Fibroblast of skin of left biceps (primary cell): ENCODE data around the gene SERPINF2.
"Not testable (repeated sequence)": the region's sequence is repeated elsewhere in the genome, so short reads cannot be mapped to it uniquely, and the experiment has no call there.

Experiments
- DNase-seq, 2 experiments: peaks; one replicate each; pipeline ENCODE4 v3.0.0-alpha.2; 2013; ENCODE audit warnings: low read depth in 2 of 2

SERPINF2 gene

DNA sequence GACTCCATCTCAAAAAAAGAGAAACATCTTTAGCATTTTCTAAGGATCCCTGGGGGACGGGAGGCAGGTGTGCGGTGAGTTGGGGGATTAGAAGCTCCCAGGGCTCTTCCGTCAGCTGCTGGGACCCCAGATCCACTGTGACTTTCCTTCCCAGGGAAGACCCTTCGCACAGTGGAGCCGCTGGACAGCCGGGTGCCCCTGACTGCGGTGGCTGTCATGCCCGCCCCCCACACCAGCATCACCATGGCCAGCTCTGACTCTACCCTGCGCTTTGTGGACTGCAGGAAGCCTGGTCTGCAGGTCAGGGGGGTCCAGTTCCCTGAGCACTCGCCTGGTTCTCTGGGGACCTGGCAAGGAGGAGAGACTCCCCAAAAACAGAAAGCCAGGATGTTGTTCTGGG lies 7.3 kb upstream of the SERPINF2 start:
- no peak for DNase-seq

GRCh38 chr17:1735834-1736347 lies 6.8 kb upstream of the SERPINF2 start:
- DNase-seq: no peak

DNA sequence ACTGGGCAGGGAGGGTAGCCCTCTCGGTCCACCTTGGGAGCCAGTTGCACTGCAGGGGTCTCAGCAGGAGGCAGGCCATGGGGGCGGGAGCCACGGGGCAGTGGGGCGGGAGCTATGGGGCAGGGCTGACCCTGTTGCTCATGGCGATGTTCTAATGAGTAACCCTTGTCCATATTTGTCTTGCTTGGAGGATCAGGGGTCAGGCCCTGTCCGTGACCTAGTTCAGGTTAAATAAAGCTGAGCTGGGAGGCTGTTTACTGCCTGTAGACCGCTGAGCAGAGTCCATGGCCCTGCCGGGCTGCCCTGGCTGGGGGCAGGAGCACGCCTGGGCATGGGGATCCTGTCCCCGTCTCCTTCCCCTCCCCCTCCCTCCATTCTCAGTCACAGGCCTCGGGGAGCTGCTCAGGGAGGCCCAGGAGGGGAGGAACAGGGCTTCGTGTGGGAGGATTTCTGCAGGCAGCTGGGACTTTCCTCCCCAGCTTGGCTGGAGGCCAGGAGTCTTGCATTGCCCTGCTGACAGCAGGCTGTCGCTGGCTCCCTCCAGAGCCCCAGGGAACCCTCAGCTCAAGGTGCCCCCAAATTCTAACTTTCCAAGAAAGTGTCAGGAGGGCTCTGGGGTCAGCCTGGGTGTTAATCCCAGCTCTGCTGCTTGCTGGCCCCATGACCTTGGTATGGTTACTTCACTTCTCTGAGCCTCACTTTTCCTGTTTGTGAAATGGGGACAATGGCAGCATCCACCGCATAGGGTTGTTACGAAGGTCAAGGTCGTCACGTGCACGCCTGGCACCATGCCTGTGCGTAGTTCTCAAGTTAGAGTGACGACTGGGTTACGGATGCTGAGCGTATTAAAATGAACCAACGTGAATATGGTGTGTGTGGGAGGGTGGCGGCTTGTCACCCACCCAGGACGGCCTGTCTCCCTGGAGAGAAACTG lies 6.1 kb upstream of the SERPINF2 start:
- no peak for DNase-seq

GRCh38 chr17:1737531-1738291 lies 5.0 kb upstream of the SERPINF2 start:
- DNase-seq: no peak

DNA sequence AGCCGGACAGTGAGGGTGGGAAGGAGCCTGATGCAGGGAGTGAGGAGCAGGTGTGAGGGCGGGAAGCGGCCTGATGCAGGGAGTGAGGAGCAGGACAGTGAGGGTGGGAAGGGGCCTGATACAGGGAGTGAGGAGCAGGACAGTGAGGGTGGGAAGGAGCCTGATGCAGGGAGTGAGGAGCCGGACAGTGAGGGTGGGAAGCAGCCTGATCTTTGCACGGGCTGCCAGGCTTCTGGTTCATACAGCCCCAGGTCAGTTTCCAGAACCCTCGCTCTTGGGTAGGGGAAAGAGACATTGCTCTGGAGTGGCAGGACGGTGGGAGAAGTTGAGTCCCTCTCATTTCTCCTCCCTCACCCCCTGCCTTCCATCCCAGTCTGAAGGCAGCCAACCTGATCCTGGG lies 772 bp upstream of the SERPINF2 start:
- DNase-seq: not testable (repeated sequence)

GRCh38 chr17:1743088-1743439 lies 393 bp downstream of the SERPINF2 start:
- no peak for DNase-seq

DNA sequence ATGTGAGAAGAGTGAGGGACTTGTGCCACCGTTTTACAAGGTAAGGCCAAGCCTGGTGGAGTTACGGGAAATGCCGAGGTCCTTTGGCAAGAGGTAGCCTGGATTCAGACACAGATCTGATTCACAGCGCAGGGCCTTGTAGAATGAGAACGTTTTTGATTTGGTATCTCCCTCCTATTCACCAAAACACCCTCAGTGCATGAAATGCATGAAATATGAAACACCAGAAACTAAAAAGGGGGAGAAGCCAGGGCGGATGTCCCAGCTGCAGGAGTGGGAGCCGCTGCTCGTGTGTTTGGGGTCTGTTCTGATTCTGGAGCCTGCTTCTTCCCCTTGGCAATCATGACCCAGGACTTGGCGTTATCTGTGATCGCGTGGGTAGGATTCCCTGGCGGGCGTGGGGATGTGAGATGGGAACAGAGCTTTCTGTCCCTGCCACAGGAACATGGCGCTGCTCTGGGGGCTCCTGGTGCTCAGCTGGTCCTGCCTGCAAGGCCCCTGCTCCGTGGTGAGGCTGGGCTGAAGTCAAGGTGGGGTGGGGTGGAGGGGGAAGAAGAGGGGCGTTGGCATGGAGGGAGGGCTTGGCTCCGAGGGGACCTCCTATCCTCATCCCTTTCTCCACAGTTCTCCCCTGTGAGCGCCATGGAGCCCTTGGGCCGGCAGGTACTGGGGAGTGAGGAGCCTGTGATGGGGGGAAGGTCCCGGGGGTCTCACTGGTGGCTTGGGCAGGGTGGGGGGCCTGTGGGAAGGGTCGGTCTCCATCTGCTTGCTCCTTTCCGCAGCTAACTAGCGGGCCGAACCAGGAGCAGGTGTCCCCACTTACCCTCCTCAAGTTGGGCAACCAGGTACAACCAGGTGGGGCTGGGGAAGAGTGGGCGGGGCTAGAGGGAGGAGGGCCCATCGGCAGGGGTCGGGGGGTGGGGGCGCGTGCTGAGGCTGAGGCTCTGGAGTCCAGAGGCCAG lies 2.2 kb downstream of the SERPINF2 start:
- DNase-seq: no peak

DNA sequence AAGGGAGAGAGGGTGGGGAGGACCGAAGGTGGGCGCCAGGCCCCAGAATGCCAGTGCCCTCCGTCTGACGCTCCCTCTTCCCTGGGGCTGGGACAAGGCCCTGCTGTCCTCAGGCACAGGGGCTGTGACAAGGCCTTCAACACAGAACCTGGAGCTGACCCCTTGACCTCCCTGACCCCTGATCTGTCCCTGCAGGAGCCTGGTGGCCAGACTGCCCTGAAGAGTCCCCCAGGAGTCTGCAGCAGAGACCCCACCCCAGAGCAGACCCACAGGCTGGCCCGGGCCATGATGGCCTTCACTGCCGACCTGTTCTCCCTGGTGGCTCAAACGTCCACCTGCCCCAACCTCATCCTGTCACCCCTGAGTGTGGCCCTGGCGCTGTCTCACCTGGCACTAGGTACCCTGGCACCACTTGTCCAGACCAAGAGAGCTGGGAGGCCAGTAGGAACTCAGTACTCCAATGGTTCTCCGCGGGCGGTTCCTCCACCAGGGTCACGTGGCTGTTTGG lies 2.9 kb downstream of the SERPINF2 start:
- no peak for DNase-seq

DNA sequence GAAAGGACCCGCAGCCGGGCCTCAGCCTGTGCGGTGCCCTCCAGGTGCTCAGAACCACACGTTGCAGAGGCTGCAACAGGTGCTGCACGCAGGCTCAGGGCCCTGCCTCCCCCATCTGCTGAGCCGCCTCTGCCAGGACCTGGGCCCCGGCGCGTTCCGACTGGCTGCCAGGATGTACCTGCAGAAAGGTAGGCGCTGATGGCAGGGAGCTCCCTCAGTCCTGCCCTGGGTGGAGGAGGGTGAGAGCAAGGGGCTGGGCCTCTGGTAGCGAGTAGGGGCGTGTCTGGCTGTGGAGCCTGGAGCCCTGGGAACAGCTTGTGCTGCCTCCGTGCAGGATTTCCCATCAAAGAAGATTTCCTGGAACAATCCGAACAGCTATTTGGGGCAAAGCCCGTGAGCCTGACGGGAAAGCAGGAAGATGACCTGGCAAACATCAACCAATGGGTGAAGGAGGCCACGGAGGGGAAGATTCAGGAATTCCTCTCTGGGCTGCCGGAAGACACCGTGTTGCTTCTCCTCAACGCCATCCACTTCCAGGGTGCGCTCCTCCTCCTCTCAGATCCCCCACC lies 4.4 kb downstream of the SERPINF2 start:
- DNase-seq: no peak

- no peak for DNase-seq
These were observed 8.0 kb downstream of the SERPINF2 start for GRCh38 chr17:1750628-1751027.

GRCh38 chr17:1752425-1753262 lies 10.0 kb downstream of the SERPINF2 start:
- DNase-seq: no peak

DNA sequence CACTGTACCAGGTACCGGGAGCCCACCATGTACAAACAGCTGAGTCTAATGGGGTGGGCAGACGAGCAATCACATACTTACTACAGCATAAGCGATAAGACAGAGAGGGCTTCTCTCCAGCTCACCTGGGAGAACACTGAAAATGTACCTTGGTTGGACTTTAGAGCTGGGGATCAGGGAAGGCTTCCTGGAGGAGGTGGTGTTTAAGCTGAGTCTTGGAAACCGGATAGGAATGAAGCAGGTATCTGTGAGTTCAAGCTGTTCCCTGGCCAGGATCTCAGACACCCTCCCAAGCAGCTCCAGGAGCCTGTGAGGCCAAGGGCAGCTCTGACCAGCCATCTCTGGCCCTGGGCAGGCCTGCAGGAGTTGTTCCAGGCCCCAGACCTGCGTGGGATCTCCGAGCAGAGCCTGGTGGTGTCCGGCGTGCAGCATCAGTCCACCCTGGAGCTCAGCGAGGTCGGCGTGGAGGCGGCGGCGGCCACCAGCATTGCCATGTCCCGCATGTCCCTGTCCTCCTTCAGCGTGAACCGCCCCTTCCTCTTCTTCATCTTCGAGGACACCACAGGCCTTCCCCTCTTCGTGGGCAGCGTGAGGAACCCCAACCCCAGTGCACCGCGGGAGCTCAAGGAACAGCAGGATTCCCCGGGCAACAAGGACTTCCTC lies 11.2 kb downstream of the SERPINF2 start:
- DNase-seq: no peak

GRCh38 chr17:1754430-1755112 lies 11.9 kb downstream of the SERPINF2 start:
- DNase-seq: no peak

DNA sequence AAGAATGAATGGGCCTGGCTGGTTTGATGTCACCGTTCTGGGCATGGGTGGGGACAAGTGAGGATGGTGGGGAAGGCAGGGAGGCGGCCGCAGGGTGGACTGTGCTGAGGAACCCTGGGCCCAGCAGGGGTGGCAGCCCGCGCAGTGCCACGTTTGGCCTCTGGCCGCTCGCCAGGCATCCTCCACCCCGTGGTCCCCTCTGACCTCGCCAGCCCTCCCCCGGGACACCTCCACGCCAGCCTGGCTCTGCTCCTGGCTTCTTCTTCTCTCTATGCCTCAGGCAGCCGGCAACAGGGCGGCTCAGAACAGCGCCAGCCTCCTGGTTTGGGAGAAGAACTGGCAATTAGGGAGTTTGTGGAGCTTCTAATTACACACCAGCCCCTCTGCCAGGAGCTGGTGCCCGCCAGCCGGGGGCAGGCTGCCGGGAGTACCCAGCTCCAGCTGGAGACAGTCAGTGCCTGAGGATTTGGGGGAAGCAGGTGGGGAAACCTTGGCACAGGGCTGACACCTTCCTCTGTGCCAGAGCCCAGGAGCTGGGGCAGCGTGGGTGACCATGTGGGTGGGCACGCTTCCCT lies 12.7 kb downstream of the SERPINF2 start:
- no peak for DNase-seq

DNA sequence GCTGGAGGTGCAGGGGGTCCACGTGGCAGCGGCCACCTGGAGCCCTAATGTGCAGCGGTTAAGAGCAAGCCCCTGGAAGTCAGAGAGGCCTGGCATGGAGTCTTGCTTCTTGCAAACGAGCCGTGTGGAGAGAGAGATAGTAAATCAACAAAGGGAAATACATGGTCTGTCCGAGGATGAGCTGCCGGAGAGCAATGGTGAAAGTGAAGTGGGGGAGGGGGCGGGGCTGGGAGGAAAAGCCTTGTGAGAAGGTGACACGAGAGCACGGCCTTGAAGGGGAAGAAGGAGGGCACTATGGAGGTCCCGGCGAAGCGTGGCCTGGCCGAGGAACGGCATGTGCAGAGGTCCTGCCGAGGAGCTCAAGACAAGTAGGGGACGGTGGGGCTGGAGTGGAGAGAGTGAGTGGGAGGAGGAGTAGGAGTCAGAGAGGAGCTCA lies 13.2 kb downstream of the SERPINF2 start:
- no peak for DNase-seq

GRCh38 chr17:1758807-1759206 lies 16.1 kb downstream of the SERPINF2 start:
- no peak for DNase-seq

- no peak for DNase-seq
These were observed 16.9 kb downstream of the SERPINF2 start for GRCh38 chr17:1759529-1759928.

GRCh38 chr17:1762233-1762900 lies 19.7 kb downstream of the SERPINF2 start:
- no peak for DNase-seq
